Transverse colon (tissue), 4 donors: ENCODE measurements around the gene LATS1. TPM values are rescaled to one million over a fixed set of nuclear protein-coding genes. Genes with fewer than 3 reads are reported as not detected.
A peak's percentile ranks its signal among the peaks of the same experiment; 100 is the strongest.

Experiments
- DNase-seq: peaks from one replicate; pipeline ENCODE4 v3.0.0-alpha.2; 2019
- H3K27ac ChIP-seq, 4 donors: fragments of 200-600 bp; sonication (generic); 2 replicates each; pipeline ENCODE4 v1.5.1; 2016 to 2018; ENCODE audit warnings: inconsistent platforms in 4 of 4
- H3K27me3 ChIP-seq: fragments of 200-600 bp; sonication (generic); 2 replicates; pipeline ENCODE4 v1.5.1; 2017; ENCODE audit warnings: inconsistent platforms
- H3K36me3 ChIP-seq, 4 donors: fragments of 200-600 bp; sonication (generic); 2 replicates each; pipeline ENCODE4 v1.5.1; 2017 to 2019; ENCODE audit warnings: inconsistent platforms in 4 of 4
- H3K4me1 ChIP-seq, 4 donors: fragments of 200-600 bp; sonication (generic); 2 replicates each; pipeline ENCODE4 v1.5.1; 2017 to 2020; ENCODE audit warnings: inconsistent platforms in 4 of 4
- H3K4me3 ChIP-seq, 4 donors: fragments of 200-600 bp; sonication (generic); 1 replicate in 1 of 4; 2 replicates in 3 of 4; pipeline versions ENCODE4 v1.5.1 to v1.6.1; 2017 to 2019; ENCODE audit warnings: inconsistent platforms in 4 of 4
- H3K9me3 ChIP-seq, 2 donors: fragments of 200-600 bp; sonication (generic); 2 replicates each; pipeline ENCODE4 v1.5.1; 2017 to 2019; ENCODE audit warnings: inconsistent platforms in 2 of 2
- EP300 ChIP-seq: sonication (generic); formaldehyde crosslinking; IDR thresholded peaks from one replicate; pipeline ENCODE4 v1.6.1; 2017; ENCODE audit warnings: antibody characterized with exemption, low read depth
- POLR2A ChIP-seq: fragments of 450-650 bp; IDR thresholded peaks from one replicate; pipeline ENCODE4 v1.6.1; 2016; ENCODE audit warnings: antibody characterized with exemption, mild to moderate bottlenecking, moderate library complexity
- POLR2AphosphoS5 ChIP-seq, 3 donors: sonication (generic); formaldehyde crosslinking; IDR thresholded peaks; one replicate each; pipeline ENCODE4 v1.6.1; 2016; ENCODE audit warnings: antibody characterized with exemption in 3 of 3
- WGBS, 2 donors: methylation state at CpG; one replicate each; pipeline ENCODE4 v1.1.5; 2018; ENCODE audit warnings: low coverage in 1 of 2; 5-methylcytosine and 5-hydroxymethylcytosine counted together
- in situ Hi-C, 4 donors: fragments of 200-750 bp; cut with MboI; loops; one replicate each; pipeline versions ENCODE4 v1.15.0 to v1.15.1; 2017; ENCODE audit warnings: low sequenced_read_pairs in 3 of 4, low pct_ligation_motif_present in 1 of 4, low pct_unique_long_range_greater_than_20kb in 1 of 4
- intact Hi-C: fragments of 100-400 bp; cut with DNase I; formaldehyde crosslinking; loops from one replicate; pipeline ENCODE4 v1.15.1; 2023; ENCODE audit warnings: low total_unique reads
- total RNA-seq, 4 donors: library from RNA; depleted of rRNA; stranded (reverse); fragments of >200 nt; gene quantifications; one replicate each; pipeline ENCODE4 v1.1.0, GENCODE V29; 2016
- TF ChIP-seq, protein P1 (sequence below), 5 experiments: fragments of 200-600 bp in 3 of 5; fragments of 450-650 bp in 2 of 5; sonication (generic) in 3 of 5; IDR thresholded peaks; 1 replicate in 2 of 5; 2 replicates in 3 of 5; pipeline ENCODE4 v1.5.1; 2016 to 2017; ENCODE audit warnings: antibody characterized with exemption in 5 of 5, inconsistent platforms in 3 of 5, mild to moderate bottlenecking in 2 of 5, moderate library complexity in 1 of 5

LATS1 gene
- total RNA-seq, 4 donors from 2014 or later: 13.1 to 28.4 (median 19.4) TPM

- TF ChIP-seq POLR2A: no peak
- TF ChIP-seq, protein P1, sequence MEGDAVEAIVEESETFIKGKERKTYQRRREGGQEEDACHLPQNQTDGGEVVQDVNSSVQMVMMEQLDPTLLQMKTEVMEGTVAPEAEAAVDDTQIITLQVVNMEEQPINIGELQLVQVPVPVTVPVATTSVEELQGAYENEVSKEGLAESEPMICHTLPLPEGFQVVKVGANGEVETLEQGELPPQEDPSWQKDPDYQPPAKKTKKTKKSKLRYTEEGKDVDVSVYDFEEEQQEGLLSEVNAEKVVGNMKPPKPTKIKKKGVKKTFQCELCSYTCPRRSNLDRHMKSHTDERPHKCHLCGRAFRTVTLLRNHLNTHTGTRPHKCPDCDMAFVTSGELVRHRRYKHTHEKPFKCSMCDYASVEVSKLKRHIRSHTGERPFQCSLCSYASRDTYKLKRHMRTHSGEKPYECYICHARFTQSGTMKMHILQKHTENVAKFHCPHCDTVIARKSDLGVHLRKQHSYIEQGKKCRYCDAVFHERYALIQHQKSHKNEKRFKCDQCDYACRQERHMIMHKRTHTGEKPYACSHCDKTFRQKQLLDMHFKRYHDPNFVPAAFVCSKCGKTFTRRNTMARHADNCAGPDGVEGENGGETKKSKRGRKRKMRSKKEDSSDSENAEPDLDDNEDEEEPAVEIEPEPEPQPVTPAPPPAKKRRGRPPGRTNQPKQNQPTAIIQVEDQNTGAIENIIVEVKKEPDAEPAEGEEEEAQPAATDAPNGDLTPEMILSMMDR (IDR thresholded peaks at IDR 0.05): no peak
- no peak for TF ChIP-seq EP300
- TF ChIP-seq POLR2AphosphoS5 (IDR thresholded peaks at IDR 0.05): no peak
- Histone ChIP-seq H3K4me1 (peaks cover 5 to 16% (median 11%) of the 10 kb centered on the region in 4 donors), H3K9me3 (no peaks in the 10 kb centered on the region), H3K4me3 (no peak overlapping the region), H3K36me3 (no peaks in the 10 kb centered on the region), H3K27ac (no peak overlapping the region), H3K27me3 (no peaks in the 10 kb centered on the region)
- intact Hi-C loops: no loop called here
- in situ Hi-C loops: no loop called here
- DNase-seq: no peak
These were observed 66.8 kb downstream of the LATS1 start for GRCh38 chr6:149651056-149651455.

GRCh38 chr6:149648148-149649145 is 69.5 kb downstream of the LATS1 start, which contains the start of gene KATNA1:
TSS of gene KATNA1 (minus strand) at chr6:149648714. CDS start at chr6:149638547, 10,167 bp downstream.
- TF ChIP-seq POLR2AphosphoS5 (IDR thresholded peaks at IDR 0.05): peak; percentile 92 to 97 (median 94)
- TF ChIP-seq, protein P1 (IDR thresholded peaks at IDR 0.05): peak in 2 of 5 experiments; percentile 9 to 37
- TF ChIP-seq POLR2A: peak; percentile 88
- no peak for TF ChIP-seq EP300
- peak within 1 kb of the TSS; percentile 57 to 98 (median 76) for H3K4me3 ChIP-seq
- no peaks in the 10 kb centered on the region for H3K27me3 ChIP-seq
- in situ Hi-C loops: no loop called here
- peak; percentile 94 for DNase-seq
- peak within 1 kb of the TSS; percentile 86 to 93 (median 91) for H3K27ac ChIP-seq
- WGBS, 2 donors: 0 to 1% methylated on average over 8 to 60 of the region's 69 CpGs
- intact Hi-C loops: no loop called here
- no peaks in the 10 kb centered on the region for H3K36me3 ChIP-seq
- H3K4me1 ChIP-seq: peaks cover 5 to 21% (median 11%) of the 10 kb centered on the region in 4 donors
- H3K9me3 ChIP-seq: no peaks in the 10 kb centered on the region

DNA sequence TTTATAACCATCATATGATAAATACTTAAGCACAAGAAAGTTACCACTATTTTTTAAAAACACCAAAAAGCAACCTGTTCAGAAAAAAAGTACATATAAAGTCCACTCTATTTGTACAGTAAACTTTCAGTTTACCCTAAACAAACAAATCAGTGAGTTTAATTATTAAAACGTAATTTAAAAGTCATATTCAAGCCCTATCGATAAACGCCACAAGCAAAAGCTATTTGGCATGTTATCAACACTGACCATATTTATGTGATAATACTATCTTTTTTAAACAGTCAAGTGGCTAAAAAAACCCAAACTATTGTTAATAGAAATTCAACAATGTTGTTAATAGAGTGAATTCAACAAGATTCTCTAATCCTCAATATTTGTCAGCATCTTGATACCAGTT is 71.3 kb downstream of the LATS1 start:
- TF ChIP-seq, protein P1 (IDR thresholded peaks at IDR 0.05): no peak
- no peak for TF ChIP-seq EP300
- TF ChIP-seq POLR2AphosphoS5 (IDR thresholded peaks at IDR 0.05): no peak
- 63 to 83% methylated on average over 3 of the region's 3 CpGs for WGBS, 2 donors

GRCh38 chr6:149642829-149643580 is 74.9 kb downstream of the LATS1 start:
- H3K27me3 ChIP-seq: no peaks in the 10 kb centered on the region
- H3K4me1 ChIP-seq: peaks cover 5 to 21% (median 9%) of the 10 kb centered on the region in 4 donors
- no peaks in the 10 kb centered on the region for H3K36me3 ChIP-seq
- H3K4me3 ChIP-seq: no peak overlapping the region
- no peak overlapping the region for H3K27ac ChIP-seq
- no peak for DNase-seq
- TF ChIP-seq POLR2A: no peak
- TF ChIP-seq EP300: no peak
- TF ChIP-seq POLR2AphosphoS5 (IDR thresholded peaks at IDR 0.05): no peak
- TF ChIP-seq, protein P1 (IDR thresholded peaks at IDR 0.05): no peak
- WGBS, 2 donors: 93% methylated on average over 1 of the region's 1 CpG; no CpG with 5 or more reads in 1 of the 2 donors
- intact Hi-C loops (no loop called here), in situ Hi-C loops (no loop called here)
- H3K9me3 ChIP-seq: no peaks in the 10 kb centered on the region

More for the DNA sequence above, 71.3 kb downstream of the LATS1 start:
- intact Hi-C loops: no loop called here
- DNase-seq: no peak
- in situ Hi-C loops: no loop called here
- Histone ChIP-seq H3K36me3 (no peaks in the 10 kb centered on the region), H3K4me3 (no peak overlapping the region), H3K4me1 (peaks cover 5 to 21% (median 11%) of the 10 kb centered on the region in 4 donors), H3K9me3 (no peaks in the 10 kb centered on the region), H3K27me3 (no peaks in the 10 kb centered on the region), H3K27ac (no peak overlapping the region)
